HG02852 (cell line): ENCODE results near the gene RPS6KA2.

Experiments
- ATAC-seq: cut with Tn5 transposase; IDR thresholded peaks from one replicate; pipeline ENCODE4 v1.9.1; 2021; ENCODE audit warnings: mild to moderate bottlenecking, moderate library complexity; ENCODE audit not compliant: unreplicated experiment

The RPS6KA2 gene

DNA sequence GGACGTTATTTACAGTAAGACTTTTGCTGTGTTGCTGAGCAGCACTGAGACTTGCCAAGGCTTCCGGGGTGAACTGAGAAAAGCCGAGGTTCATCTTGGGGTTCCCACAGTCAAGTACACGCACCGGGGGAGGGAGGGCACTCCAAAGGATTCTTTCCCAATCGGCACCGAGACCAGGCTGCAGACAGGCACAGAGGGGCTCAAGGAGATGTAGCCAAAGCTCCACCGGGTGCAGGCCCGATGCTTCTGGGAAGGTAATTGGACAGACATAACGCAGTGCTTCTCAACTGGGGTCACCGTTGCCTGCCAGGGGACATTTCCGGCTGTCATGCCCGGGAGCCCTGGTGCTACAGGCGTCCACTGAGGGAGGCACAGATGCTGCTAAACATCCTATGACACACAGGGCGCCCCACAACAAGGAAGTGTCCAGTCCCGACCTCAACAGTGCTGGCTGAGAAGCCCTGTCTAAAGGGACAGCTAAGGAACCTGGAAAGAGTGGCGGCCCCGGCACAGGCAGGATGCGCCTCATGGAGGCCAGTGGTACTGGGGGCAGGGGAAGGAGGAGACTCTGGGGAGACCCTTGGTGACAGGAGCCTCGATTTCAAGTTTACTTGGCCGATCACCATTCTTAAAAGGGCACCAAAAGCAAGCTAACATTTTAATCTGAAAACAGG is 133.5 kb downstream of the RPS6KA2 start:
- no peak for ATAC-seq

DNA sequence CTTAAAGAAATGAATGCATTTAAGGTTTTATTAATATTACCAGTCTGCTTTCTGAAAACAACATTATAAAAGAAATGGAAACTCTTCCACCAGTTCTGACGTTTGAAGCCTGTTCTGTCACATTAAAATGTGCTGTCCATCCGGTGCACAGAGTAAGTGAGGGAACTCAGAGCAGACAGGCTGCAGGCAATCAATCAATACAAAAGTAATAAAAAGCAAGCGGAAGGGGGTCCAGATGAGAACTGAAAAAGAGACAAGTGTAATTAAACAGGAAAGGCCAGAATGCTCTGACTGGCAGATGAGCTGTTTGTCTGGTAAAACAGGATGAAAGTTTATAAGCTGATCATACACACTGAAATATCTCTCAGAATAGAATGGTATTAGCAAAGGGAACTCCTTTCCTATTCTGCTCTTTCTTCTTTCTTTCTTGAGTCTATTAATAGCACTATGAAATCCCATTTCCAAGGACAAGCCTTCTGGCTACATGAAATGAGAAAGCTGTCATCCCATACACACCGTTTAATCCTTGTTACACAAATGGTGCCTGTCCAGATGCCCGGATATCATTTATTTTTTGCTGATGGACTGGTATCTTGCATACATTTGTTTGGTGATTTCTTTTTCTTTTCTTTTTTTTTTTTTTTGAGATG is 134.8 kb downstream of the RPS6KA2 start:
- ATAC-seq = no peak

DNA sequence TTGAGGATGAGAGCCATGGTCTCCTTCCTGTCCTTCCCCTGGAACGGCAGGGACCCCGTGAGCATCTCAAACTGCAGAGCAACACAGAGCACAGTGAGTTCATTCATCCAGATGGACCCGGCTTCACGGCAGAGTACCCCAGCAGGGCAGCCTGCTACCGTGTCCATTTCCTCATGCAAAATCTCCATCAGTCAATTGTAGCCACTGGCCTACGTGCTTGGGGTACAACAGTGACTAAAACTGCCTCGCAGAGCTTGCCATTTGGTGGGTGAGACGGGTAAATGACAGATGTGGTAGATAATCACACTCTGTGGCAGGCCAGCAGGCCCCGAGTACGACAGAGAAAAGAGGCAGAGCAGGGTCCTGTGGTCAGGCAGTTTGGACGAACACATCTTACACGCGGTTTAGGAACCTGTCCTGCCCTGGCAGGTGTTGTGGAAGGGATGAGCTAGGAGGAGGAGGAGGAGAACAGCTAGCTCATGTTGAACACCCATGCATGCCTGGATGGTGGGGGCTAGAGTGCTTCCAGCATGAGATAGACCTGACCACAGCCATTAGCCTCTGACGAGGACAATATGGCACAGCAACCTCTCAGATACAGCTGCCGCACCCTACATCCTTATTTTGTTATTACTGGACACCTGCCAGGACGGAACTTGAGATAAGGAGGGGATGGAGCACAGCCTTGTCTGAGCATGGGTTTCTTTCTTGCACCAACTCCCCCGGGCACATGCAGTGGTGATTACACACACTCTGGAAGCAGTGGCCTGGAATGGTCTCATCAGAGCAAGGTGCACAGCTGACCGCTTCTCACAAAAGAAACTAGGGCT is 136.2 kb downstream of the RPS6KA2 start:
- no peak for ATAC-seq

DNA sequence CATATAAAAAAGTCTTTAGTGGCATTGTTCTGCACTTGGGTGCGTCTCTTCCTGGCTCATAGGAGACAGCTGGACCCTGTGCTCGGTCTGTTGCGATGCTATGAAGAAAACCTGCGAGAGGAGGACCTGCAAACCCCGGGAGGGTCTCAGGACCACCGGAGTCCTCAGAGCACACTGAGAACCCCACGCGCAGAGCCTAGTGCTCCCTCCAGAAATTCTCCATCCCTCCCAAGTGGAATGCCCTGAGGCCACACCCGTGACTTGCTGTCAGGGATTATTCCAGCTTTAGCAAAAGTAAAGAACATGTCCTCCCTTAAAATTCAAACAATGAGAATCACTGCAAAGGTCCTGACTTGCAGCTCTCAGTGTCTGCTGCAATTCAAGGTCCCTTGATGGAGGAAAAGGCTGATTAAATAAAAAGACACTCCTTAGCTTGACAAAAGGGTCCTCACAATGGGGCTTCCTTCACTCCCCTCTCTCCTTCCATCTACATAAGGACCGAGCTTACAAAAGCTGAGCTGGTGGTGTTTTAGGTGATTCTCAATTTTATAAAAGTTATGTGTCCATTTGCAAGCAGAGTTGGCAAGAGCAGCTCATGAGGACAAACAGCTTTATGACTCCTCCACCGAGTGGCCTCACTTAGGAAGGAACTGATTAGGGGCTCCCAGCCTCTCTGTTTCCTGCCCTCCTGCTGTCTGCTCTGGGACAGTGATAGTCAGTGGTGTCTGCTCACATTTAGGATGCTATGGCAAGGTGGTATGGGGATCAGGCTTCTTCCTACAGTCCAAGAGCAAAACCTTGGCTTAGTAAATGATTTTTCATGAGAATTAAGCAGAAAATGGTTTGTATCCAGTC is 137.5 kb downstream of the RPS6KA2 start:
- no peak for ATAC-seq

DNA sequence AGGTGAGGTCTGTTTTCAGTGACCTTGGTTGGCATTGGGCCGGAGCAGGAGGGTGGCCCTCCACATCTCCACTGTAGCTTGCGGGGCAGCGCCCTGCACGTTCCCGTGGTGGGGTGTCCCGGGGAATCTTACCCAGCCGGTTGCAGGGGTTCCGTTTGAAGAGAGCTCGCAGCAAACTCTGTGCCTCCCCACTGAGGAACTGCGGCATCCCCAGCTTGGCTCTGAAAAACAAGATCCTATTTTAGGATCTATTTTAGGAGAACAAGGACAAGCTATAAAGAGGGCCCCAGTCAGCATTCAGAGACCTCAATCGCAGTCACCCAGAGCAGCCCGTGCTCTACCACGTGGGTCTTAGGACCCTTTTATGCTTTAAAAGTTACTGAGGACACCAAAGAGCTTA is 138.3 kb downstream of the RPS6KA2 start:
- ATAC-seq = no peak

DNA sequence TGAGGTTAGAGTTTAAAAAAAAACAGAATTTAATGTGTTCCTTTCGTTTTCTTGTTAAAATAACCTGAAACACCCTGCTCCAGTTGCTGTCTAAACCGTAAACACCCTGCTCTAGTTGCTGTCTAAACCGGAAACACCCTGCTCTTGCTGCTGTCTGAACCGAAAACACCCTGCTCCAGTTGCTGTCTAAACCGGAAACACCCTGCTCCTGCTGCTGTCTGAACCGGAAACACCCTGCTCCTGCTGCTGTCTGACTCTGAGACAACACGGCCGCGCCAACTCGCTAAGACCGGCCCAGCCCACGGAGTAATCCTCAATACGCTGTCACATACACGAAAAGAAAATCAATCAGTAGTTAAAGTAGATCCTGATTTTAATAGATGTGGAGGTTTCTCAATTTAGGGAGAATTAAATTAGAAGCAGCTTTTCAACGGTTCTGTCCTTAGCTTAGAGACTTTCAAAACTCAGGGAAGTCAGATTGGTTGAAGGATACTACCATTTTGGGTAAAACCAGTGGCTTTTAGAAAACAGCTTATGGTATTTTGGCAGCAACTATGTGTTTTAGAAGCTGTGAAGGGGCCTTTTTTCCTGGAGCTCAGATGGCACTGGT is 138.9 kb downstream of the RPS6KA2 start:
- ATAC-seq = peak; percentile 95

DNA sequence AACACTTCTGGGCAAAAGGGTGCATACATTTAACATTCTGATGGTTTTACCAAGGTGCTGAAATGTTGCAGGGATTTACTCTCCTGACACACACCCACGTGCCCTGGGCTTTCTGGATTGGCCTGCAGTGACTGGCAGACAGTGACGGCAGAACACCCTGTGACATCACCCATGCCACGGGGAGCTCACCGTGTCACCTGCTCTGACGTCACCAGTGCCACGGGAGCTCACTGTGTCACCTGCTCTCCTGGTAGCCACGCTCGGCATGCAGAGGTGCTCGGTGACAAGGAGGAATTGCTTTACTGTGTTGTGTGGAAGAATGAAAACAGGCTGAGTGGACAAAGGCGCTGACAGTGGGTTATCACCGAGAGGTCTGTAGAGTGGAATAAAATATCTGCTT is 139.9 kb downstream of the RPS6KA2 start:
- ATAC-seq = no peak

DNA sequence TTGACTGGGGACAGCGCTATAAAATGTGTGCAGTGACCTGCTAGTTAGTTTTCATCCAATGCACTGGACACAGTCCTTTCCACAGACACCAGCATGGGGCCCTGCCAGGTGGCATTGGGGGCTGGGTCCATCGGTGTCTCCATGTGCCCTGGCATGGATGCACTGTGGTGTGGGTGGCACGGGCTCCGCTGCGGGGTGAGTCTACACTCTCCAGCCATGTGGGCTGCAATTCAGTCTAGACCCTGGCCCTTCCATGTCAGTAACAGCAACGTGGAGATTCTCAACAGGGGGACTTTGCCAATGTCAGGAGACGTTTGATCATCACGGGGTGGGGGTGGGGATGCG is 140.5 kb downstream of the RPS6KA2 start:
- no peak for ATAC-seq

DNA sequence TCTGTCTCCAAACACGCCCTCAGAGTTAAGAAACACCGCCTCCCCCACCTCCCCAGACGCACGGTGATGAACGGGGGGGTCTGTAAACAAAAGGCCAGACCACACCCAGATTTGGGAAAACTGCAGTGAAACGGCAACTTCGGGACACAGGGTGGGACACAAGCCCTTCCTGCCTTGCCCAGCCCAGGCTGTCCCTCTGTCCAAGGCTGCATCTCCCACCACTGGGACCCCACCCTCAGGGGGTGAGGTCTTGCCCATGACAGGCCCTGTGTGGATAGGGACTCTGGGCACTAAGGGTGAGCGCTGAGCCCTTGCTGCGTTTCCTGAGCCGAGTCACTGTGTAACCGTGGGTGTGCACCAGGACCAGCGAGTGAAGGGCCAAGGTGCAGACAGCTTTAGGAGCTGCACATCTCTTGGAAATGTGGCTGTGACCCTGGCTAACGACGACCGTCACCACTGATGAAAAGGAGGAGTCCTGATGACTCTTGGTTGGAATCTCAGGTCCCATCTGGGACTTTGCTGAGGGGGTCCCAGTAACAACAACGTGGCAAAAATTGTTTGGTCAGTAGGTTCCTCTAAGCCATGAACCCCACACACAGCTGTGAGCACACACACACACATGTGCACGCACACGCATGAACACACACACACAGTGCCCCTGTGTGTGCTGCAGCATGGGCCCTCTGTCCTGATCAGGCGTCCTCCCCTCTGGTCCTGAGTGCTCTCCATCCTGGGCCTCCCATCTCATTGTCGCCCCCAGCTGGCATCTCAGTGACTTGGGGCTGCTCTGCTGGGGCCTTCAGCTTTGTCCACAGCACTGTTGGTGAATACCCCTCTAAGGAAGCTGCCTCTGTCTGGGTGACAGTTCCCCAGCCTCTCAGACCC is 141.2 kb downstream of the RPS6KA2 start:
- no peak for ATAC-seq

DNA sequence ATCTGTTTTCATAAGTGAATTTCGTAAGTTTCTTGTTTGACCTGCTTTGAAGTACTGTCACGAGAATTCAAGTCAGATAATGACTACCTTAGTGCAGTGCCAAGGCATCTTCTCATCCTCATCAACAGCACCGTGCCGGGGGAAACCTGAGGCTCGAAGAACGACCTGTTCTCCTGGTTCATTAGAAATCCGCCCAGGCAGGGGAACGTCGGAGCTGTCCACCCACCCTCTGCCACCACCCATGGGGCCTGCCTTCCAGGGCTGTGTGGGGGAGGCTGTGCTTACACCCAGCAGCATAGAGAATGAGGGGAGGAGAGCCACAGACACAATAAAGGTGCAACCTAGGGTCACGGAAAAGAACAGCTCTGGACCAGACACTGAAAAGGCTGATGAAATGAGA is 142.2 kb downstream of the RPS6KA2 start:
- ATAC-seq = no peak

DNA sequence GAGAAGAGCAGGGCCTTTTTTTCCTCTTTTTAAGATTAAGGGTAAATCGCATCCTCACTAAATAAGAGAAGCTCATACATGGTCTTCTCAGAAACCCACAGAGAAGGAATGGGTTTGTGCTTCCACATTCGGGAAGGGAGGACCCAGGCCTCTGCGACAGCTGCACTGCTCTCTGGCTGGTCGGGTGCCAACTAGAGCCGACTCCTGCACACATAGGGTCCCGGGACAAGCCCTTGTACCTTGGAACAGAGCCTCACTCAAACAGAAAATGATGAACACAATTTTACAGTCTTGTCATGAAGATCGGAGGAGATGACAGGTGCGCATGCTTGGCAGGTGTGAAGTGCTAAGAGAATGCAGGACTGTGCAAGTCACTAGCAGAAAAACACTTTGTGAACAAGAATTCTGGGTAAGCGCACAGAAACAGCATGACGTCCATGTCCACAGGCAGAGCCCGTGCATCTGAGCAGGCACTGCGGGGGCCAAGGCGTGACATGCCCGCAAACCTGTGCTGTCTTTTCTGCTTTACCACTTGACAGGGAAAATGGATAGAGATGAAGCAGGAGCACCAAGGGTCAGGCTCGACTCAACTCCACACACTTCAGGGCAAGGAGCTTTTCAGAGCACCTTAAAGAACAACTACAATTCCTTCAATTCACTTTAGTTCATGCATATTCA is 143.3 kb downstream of the RPS6KA2 start:
- ATAC-seq = no peak

DNA sequence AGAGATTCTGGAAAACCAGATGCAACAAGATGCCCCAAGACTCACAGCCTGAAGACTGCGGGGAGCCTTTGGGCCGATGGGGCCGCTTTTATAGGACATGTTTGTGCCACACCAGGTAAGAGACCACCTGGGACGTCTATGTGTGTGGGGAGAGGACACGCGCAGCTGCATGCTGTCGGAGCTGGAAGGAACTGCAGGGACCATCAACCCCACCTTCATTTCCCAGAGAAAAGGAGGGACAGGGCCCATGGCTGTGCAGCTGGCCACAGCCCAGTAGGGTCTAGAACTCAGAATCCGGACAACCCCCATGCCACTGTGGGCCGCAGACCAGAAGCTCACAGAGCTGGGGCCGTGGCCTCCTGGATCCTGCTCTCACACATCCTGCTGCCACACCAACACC is 144.0 kb downstream of the RPS6KA2 start:
- ATAC-seq = no peak

DNA sequence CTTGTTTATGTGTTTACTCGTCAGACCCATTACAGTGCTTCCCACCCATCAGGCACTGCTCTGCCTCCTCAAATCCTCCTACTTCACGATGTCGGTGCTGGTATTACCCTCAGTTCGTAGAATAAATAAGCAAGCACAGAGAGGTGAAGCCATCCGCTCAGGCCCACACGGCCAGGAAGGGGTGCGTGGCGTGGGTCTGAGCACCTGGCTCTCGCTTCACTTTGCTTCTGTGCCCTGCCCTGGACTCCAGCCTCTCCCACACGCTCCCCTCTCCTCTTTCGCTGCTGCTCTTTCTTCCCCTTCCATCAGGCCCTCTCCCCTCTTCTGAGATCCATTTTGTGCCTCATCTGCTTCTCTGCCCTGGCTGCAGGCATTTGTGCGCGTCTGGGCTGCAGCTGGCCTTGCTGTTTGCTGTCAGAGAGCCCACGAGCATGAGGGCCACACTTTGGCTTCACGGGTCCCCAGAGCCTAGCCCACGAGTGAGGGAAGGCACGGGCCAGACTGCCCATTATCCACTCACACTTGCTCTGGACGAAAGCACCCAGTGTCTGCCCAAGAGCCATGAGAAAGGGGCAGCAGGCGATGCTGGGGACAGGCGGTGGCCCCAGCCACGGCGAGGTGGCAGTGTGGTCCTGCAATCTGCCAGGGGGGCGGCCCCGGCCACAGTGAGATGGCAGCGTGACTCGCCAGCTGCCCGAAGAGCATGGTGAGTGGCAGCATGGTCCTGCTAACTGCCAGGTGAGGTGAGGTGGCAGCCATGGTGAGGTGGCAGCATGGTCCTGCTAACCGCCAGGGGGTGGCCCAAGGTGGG is 148.1 kb downstream of the RPS6KA2 start:
- no peak for ATAC-seq

DNA sequence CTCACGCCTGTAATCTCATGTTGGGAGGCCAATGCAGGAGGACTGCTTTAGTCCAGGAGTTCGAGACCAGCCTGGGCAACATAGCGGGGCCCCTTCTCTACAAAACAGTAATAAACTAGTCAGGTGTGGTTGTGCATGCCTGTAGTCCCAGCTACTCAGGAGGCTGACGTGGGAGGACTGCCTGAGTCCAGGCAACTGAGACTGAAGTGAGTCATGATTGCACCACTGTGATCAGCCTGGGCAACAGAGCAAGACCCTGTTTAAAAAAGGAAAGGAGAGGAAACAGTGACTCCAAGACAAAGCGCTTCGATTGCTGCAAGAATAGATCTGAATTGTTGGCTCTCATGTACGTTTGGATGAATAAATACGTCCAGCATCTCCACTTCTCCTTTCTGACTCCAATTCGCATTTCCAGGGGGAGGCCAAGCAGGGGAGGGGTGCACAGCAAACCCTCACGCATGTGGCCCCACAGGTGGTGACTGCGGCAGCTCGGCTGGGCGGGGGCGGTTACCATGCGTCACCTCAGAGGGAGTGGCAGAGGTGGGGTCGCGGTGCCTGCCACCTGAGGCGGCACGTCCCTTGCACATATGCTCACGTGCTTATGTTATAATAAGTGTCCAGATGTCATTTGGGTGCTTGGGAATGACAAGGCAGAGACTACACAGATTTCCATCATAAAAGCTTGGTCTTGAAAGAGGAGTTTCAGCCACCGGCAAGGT is 149.2 kb downstream of the RPS6KA2 start:
- ATAC-seq = no peak

DNA sequence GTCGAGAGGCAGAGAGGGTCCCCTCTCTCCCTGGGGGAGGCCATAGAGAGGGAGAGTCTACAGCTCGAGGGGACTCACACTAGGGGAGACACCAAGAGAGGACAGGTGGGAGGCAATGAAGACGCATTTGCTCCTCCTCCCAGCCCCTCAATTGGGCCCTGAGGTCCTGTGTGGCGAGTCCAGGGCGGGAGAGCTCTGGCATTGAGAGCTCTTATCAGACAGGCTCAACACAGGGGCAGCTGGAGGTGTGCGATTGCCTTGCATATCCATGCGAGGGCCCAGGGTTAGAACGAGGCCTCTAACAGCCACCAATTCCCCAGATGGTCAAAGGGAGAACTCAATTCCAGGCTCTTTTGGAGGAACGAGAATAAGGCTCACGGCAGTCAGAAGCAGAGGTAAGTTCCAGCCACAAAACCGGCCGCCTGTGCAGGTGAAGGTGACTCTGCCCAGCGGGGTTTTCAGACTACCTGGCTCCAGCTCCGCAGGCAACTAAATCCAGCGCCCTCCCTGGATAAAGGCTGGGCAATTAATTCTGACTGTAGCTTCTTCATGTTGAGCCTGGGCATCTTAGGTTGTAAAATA is 150.3 kb downstream of the RPS6KA2 start:
- no peak for ATAC-seq

DNA sequence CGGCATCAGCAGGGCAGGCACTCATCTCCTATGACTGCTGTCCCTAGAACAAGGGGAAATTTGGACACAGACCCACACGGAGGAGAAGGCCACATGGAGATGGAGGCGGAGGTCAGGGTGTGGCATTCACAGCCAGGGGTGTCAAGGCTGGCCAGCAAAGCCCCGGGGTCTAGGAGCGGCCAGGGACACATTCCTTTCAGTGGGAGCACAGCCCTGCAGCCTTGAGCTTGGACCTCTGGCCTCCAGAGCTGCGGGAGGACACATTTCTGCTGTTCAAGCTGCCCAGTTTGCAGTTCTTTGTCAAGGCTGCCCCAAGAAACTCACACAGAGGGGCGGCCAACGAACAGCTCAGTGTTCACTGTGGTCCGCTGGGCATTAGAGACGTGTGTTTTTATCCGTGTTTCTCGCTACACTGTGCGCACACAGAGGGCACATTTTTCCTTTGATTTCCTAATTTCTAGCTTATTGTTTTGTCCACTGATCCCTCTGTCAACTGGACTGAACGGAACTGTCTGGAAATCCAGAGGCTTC is 150.9 kb downstream of the RPS6KA2 start:
- ATAC-seq = no peak
